Panc1 (cell line): ENCODE results near the gene PPP2R5A. TPM values are rescaled to one million over a fixed set of nuclear protein-coding genes. Genes with fewer than 3 reads are reported as not detected.
"Not testable (repeated sequence)": the region's sequence is repeated elsewhere in the genome, so short reads cannot be mapped to it uniquely, and the experiment has no call there.

Source experiments
- ATAC-seq: fragments of 200-7000 bp; cut with Tn5 transposase; 2 replicates; pipeline ENCODE4 v1.9.1; 2020; ENCODE audit warnings: mild to moderate bottlenecking, moderate library complexity
- BruUV-seq: library from RNA; stranded (reverse); fragments of 400-500 nt; replicated peaks from 2 replicates; lab custom pipeline; 2021; lab: Mats Ljungman, UMichigan
- CTCF ChIA-PET: fragments of 300-600 bp; sonication (Branson Sonifier 250); formaldehyde crosslinking; loops from one replicate; lab custom pipeline; 2022; ENCODE audit warnings: antibody characterized with exemption; lab: Charles Lee
- POLR2A ChIA-PET: fragments of 300-600 bp; sonication (Branson Sonifier 250); formaldehyde crosslinking; loops from one replicate; lab custom pipeline; 2022; ENCODE audit warnings: antibody characterized with exemption; lab: Charles Lee
- DNase-seq: peaks from one replicate; pipeline ENCODE4 v3.0.0-alpha.2; 2010; ENCODE audit warnings: low read depth, low spot score
- H3K27ac ChIP-seq: 2 replicates; pipeline ENCODE4 v1.5.1; 2011; ENCODE audit warnings: mild to moderate bottlenecking, low read length, inconsistent platforms
- H3K27me3 ChIP-seq: fragments of 200-500 bp; sonication (Bioruptor generic); 2 replicates; pipeline ENCODE4 v1.6.0; 2014; ENCODE audit warnings: low read length, inconsistent platforms; ENCODE audit not compliant: control insufficient read depth, insufficient read depth
- H3K36me3 ChIP-seq: fragments of 200-500 bp; sonication (Bioruptor generic); 2 replicates; pipeline ENCODE4 v1.5.1; 2014; ENCODE audit warnings: inconsistent platforms, mild to moderate bottlenecking, low read length, moderate library complexity; ENCODE audit not compliant: control insufficient read depth, insufficient read depth
- H3K4me1 ChIP-seq: 2 replicates; pipeline ENCODE4 v1.5.1; 2011; ENCODE audit warnings: inconsistent platforms, mild to moderate bottlenecking, low read length, moderate library complexity; ENCODE audit not compliant: control insufficient read depth, insufficient read depth
- H3K4me3 ChIP-seq, 2 experiments: 2 replicates each; pipeline ENCODE4 v1.5.1; 2011 to 2012; ENCODE audit warnings: low read depth in 2 of 2, low read length in 2 of 2, mild to moderate bottlenecking in 2 of 2, inconsistent platforms in 1 of 2, moderate library complexity in 1 of 2
- H3K9me3 ChIP-seq: fragments of 200-500 bp; sonication (Bioruptor generic); 2 replicates; pipeline ENCODE4 v1.5.1; 2014; ENCODE audit warnings: low read depth, mild to moderate bottlenecking, inconsistent platforms, low read length, moderate library complexity; ENCODE audit not compliant: control insufficient read depth, insufficient read depth
- POLR2AphosphoS5 ChIP-seq: IDR thresholded peaks from 2 replicates; pipeline ENCODE4 v1.6.1; 2012; ENCODE audit warnings: mild to moderate bottlenecking, low read depth, low read length, moderate library complexity
- SIN3A ChIP-seq: IDR thresholded peaks from 2 replicates; pipeline ENCODE4 v1.6.1; 2012; ENCODE audit warnings: low read depth, mild to moderate bottlenecking, low read length, moderate library complexity, borderline replicate concordance; ENCODE audit not compliant: insufficient read depth
- TCF7L2 ChIP-seq: IDR thresholded peaks from 2 replicates; pipeline ENCODE4 v1.6.1; 2011; ENCODE audit warnings: mild to moderate bottlenecking, low read depth, low read length, inconsistent platforms
- in situ Hi-C: cut with HindIII; loops from 2 replicates; pipeline ENCODE4 v1.10.0; 2016; ENCODE audit warnings: low sequenced_read_pairs, low pct_unique_long_range_greater_than_20kb
- intact Hi-C: fragments of 100-400 bp; cut with micrococcal nuclease; formaldehyde crosslinking; loops from one replicate; pipeline ENCODE4 v1.10.0; 2022; ENCODE audit not compliant: unreplicated experiment
- total RNA-seq: library from RNA; stranded (reverse); gene quantifications from one replicate; pipeline ENCODE4 v1.2.1, GENCODE V29; 2021; ENCODE audit not compliant: unreplicated experiment
- TF ChIP-seq, protein P1 (sequence below): fragments of 450-650 bp; IDR thresholded peaks from 2 replicates; pipeline ENCODE4 v1.5.1; 2017; ENCODE audit warnings: mild to moderate bottlenecking
- TF ChIP-seq, protein P2 (sequence below), 2 experiments: IDR thresholded peaks; 2 replicates each; pipeline ENCODE4 v1.6.1; 2011 to 2012; ENCODE audit warnings: low read depth in 2 of 2, control low read depth in 1 of 2, low read length in 1 of 2, mild to moderate bottlenecking in 1 of 2, moderate library complexity in 1 of 2; ENCODE audit not compliant: insufficient read depth in 1 of 2

PPP2R5A gene
- total RNA-seq, 1 experiment from 2014 or later, result 44.3 TPM

DNA sequence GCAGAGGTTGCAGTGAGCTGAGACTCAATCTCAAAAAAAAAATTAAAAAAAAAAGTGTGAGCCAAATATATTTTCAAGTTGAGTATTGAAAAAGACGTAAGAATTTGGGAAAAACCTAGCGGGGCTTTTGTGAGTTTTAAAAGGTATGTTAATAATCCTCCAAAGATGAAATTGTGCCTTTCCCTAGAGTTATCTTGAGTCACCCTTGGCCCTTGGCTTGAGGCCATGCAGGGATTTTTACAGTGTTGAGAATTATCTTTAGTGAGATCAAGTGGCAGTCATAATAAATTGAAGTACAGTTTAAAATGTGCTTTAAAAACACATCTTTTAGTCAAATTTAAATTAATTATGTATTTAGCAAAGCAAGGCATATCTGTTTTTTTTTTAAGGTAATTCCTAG lies 32.7 kb downstream of the PPP2R5A start:
- H3K27ac ChIP-seq, result no peak overlapping the region
- no peaks in the 10 kb centered on the region for H3K36me3 ChIP-seq
- intact Hi-C loops (no loop called here), in situ Hi-C loops (no loop called here)
- H3K4me1 ChIP-seq, result no peaks in the 10 kb centered on the region; the same call in 1 of the 2 replicates
- DNase-seq (no peak), ATAC-seq (no peak)
- no peaks in the 10 kb centered on the region for H3K27me3 ChIP-seq
- CTCF ChIA-PET, result no interaction called here
- TF ChIP-seq, protein P1, sequence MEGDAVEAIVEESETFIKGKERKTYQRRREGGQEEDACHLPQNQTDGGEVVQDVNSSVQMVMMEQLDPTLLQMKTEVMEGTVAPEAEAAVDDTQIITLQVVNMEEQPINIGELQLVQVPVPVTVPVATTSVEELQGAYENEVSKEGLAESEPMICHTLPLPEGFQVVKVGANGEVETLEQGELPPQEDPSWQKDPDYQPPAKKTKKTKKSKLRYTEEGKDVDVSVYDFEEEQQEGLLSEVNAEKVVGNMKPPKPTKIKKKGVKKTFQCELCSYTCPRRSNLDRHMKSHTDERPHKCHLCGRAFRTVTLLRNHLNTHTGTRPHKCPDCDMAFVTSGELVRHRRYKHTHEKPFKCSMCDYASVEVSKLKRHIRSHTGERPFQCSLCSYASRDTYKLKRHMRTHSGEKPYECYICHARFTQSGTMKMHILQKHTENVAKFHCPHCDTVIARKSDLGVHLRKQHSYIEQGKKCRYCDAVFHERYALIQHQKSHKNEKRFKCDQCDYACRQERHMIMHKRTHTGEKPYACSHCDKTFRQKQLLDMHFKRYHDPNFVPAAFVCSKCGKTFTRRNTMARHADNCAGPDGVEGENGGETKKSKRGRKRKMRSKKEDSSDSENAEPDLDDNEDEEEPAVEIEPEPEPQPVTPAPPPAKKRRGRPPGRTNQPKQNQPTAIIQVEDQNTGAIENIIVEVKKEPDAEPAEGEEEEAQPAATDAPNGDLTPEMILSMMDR, result no peak
- TF ChIP-seq POLR2AphosphoS5 (no peak), SIN3A (no peak), TCF7L2 (no peak)
- TF ChIP-seq, protein P2, sequence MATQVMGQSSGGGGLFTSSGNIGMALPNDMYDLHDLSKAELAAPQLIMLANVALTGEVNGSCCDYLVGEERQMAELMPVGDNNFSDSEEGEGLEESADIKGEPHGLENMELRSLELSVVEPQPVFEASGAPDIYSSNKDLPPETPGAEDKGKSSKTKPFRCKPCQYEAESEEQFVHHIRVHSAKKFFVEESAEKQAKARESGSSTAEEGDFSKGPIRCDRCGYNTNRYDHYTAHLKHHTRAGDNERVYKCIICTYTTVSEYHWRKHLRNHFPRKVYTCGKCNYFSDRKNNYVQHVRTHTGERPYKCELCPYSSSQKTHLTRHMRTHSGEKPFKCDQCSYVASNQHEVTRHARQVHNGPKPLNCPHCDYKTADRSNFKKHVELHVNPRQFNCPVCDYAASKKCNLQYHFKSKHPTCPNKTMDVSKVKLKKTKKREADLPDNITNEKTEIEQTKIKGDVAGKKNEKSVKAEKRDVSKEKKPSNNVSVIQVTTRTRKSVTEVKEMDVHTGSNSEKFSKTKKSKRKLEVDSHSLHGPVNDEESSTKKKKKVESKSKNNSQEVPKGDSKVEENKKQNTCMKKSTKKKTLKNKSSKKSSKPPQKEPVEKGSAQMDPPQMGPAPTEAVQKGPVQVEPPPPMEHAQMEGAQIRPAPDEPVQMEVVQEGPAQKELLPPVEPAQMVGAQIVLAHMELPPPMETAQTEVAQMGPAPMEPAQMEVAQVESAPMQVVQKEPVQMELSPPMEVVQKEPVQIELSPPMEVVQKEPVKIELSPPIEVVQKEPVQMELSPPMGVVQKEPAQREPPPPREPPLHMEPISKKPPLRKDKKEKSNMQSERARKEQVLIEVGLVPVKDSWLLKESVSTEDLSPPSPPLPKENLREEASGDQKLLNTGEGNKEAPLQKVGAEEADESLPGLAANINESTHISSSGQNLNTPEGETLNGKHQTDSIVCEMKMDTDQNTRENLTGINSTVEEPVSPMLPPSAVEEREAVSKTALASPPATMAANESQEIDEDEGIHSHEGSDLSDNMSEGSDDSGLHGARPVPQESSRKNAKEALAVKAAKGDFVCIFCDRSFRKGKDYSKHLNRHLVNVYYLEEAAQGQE (IDR thresholded peaks at IDR 0.05; ENCODE audit: insufficient read depth in 1 of 2, low read depth in 2 of 2, low read length in 1 of 2), result no peak
- no peaks in the 10 kb centered on the region for H3K9me3 ChIP-seq
- no peak overlapping the region for H3K4me3 ChIP-seq
- no TSS peak for BruUV-seq
- POLR2A ChIA-PET, result no interaction called here

DNA sequence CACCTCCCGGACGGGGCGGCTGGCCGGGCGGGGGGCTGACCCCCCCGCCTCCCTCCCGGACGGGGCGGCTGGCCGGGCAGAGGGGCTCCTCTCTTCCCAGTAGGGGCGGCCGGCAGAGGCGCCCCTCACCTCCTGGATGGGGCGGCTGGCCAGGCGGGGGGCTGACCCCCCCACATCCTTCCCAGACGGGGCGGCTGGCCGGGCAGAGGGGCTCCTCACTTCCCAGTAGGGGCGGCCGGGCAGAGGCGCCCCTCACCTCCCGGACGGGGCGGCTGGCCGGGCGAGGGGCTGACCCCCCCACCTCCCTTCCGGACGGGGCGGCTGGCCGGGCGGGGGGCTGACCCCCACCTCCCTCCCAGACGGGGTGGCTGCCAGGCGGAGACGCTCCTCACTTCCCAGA lies 35.8 kb downstream of the PPP2R5A start:
- H3K4me1 ChIP-seq, POLR2A ChIA-PET, DNase-seq, ATAC-seq, H3K36me3 ChIP-seq, H3K9me3 ChIP-seq, BruUV-seq, in situ Hi-C loops, H3K27ac ChIP-seq, intact Hi-C loops, CTCF ChIA-PET, H3K4me3 ChIP-seq, H3K27me3 ChIP-seq: not testable (repeated sequence)

DNA sequence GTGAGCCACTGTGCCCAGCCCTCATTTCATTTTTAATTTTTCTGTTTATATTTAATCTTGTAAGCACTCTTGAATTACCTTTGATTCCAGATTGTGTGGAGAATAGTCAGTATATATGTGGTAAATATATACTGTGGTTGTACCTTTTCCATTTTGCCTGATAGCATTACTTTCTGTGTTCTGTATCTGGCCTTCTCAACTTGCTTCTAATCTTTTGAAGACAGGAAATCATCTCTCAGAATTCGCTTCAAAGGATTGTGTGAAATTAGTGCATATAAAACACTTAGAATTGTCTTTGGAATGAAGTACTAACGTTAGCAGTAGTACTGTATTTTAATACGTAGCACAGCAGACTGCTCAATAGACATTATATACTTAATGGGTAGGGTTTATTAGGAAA lies 37.9 kb downstream of the PPP2R5A start:
- in situ Hi-C loops, result no loop called here
- ChIA-PET POLR2A (no interaction called here), CTCF (no interaction called here)

More for the DNA sequence above, 37.9 kb downstream of the PPP2R5A start:
- ATAC-seq (no peak), DNase-seq (no peak)
- Histone ChIP-seq H3K4me3 (no peak overlapping the region), H3K27ac (no peak overlapping the region), H3K4me1 (no peaks in the 10 kb centered on the region), H3K27me3 (no peaks in the 10 kb centered on the region), H3K9me3 (no peaks in the 10 kb centered on the region), H3K36me3 (no peaks in the 10 kb centered on the region)
- no TSS peak for BruUV-seq
- intact Hi-C loops, result no loop called here
- TF ChIP-seq, protein P2 (IDR thresholded peaks at IDR 0.05; ENCODE audit: insufficient read depth in 1 of 2, low read depth in 2 of 2, low read length in 1 of 2), result no peak
- TF ChIP-seq, protein P1, result no peak
- TF ChIP-seq POLR2AphosphoS5, result no peak
- no peak for TF ChIP-seq SIN3A
- TF ChIP-seq TCF7L2, result no peak
